Calu3 (cell line): ENCODE results near the gene WDPCP. TPM values are rescaled to one million over a fixed set of nuclear protein-coding genes. Genes with fewer than 3 reads are reported as not detected.

ENCODE experiments used
- BruUV-seq: library from RNA; stranded (reverse); fragments of 400-500 nt; replicated peaks from 2 replicates; lab custom pipeline; 2021; lab: Mats Ljungman, UMichigan
- CTCF ChIA-PET: fragments of 300-600 bp; sonication (Branson Sonifier 250); formaldehyde crosslinking; loops from one replicate; lab custom pipeline; 2022; ENCODE audit warnings: antibody characterized with exemption; lab: Charles Lee
- DNase-seq: peaks from one replicate; pipeline ENCODE4 v3.0.0; 2022
- H3K27ac Mint-ChIP-seq: one replicate; pipeline ENCODE4 v1.8.0; 2022; ENCODE audit warnings: mixed read lengths; ENCODE audit not compliant: unreplicated experiment
- H3K27me3 Mint-ChIP-seq: one replicate; pipeline ENCODE4 v1.8.0; 2022; ENCODE audit warnings: mixed read lengths; ENCODE audit not compliant: unreplicated experiment
- H3K36me3 Mint-ChIP-seq: one replicate; pipeline ENCODE4 v1.8.0; 2022; ENCODE audit warnings: mild to moderate bottlenecking, moderate library complexity, mixed read lengths; ENCODE audit not compliant: insufficient read depth, unreplicated experiment
- H3K4me1 Mint-ChIP-seq: one replicate; pipeline ENCODE4 v1.8.0; 2022; ENCODE audit warnings: mild to moderate bottlenecking, low read depth, mixed read lengths; ENCODE audit not compliant: unreplicated experiment
- H3K4me3 Mint-ChIP-seq: one replicate; pipeline ENCODE4 v1.8.0; 2022; ENCODE audit warnings: mild to moderate bottlenecking, low read depth, moderate library complexity, mixed read lengths; ENCODE audit not compliant: unreplicated experiment
- H3K9me3 Mint-ChIP-seq: one replicate; pipeline ENCODE4 v1.8.0; 2022; ENCODE audit warnings: low read depth, mixed read lengths; ENCODE audit not compliant: unreplicated experiment
- intact Hi-C: fragments of 100-400 bp; cut with micrococcal nuclease; formaldehyde crosslinking; loops from one replicate; pipeline ENCODE4 v1.10.0; 2022; ENCODE audit not compliant: unreplicated experiment
- total RNA-seq: library from RNA; stranded (reverse); gene quantifications from 2 replicates; pipeline ENCODE4 v1.2.3, GENCODE V29; 2022
- TF ChIP-seq, protein P1 (sequence below): fragments of 200-600 bp; IDR thresholded peaks from one replicate; pipeline ENCODE4 v1.8.0; 2022; ENCODE audit warnings: antibody characterized with exemption; ENCODE audit not compliant: unreplicated experiment

WDPCP gene
- total RNA-seq, 1 experiment from 2014 or later, result 9.0 TPM

DNA sequence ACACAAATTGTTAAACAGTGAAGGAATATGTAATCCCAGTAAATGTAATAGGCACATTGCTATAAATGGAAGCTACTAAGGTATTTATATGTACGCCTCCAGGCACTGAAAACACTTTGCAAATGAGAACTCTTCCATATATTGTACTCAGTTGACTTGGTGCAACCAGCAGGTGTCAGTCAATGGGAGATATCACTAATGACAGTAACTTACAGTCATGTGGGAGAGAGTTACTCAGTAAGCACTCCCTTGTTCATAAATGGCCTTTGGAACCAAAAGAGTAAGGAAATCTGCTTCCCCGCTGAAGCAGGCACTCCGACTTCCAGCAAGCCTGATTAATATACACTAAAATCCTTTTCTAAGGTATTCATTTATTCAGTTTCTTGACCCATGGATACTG lies 6.4 kb upstream of the WDPCP start:
- Mint-ChIP-seq H3K36me3 (peaks cover 22% of the 10 kb centered on the region), H3K4me1 (peaks cover 7% of the 10 kb centered on the region), H3K27ac (no peak overlapping the region), H3K9me3 (no peaks in the 10 kb centered on the region), H3K4me3 (no peak overlapping the region), H3K27me3 (no peaks in the 10 kb centered on the region)
- DNase-seq, result no peak
- BruUV-seq, result no TSS peak
- CTCF ChIA-PET, result no interaction called here
- TF ChIP-seq, protein P1, sequence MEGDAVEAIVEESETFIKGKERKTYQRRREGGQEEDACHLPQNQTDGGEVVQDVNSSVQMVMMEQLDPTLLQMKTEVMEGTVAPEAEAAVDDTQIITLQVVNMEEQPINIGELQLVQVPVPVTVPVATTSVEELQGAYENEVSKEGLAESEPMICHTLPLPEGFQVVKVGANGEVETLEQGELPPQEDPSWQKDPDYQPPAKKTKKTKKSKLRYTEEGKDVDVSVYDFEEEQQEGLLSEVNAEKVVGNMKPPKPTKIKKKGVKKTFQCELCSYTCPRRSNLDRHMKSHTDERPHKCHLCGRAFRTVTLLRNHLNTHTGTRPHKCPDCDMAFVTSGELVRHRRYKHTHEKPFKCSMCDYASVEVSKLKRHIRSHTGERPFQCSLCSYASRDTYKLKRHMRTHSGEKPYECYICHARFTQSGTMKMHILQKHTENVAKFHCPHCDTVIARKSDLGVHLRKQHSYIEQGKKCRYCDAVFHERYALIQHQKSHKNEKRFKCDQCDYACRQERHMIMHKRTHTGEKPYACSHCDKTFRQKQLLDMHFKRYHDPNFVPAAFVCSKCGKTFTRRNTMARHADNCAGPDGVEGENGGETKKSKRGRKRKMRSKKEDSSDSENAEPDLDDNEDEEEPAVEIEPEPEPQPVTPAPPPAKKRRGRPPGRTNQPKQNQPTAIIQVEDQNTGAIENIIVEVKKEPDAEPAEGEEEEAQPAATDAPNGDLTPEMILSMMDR, result no peak
- intact Hi-C loops, result no loop called here

DNA sequence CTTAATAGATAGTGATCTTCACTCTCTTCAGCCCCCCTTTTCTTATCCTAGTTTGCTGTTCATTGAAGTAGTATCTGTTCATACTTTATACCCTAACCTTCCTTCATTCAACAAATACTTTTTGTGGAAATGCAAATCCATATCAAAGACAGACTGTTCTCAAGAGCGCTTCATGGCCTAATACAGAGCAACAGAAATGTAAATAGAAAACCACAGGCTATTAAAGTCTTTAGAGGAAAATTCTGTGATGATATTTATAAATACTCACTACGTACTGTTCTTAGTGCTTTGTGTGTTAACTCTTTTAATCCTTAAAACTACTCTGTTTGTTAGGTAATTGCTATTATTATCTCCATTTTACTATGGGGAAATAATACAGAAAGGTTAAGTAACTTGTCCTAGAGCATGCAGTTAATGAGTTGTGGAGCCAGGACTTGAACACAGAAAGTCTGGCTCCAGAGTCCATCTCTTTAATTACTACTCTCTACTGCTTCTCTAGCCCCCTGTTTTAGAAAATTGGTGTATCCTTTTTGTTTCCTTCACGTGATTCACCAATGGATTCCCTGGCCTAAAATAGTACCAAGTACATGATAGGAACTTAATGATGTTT lies 3.4 kb upstream of the WDPCP start:
- Mint-ChIP-seq H3K4me3 (no peak overlapping the region), H3K27ac (no peak overlapping the region), H3K9me3 (no peaks in the 10 kb centered on the region), H3K4me1 (peaks cover 16% of the 10 kb centered on the region), H3K27me3 (no peaks in the 10 kb centered on the region), H3K36me3 (peaks cover 43% of the 10 kb centered on the region)
- CTCF ChIA-PET, result interaction anchor here (0.5 kb wide), 1 partner anchor 230 kb away, joined by 5 read pairs; no protein-coding TSS in a partner anchor
- DNase-seq, result no peak
- BruUV-seq, result no TSS peak
- intact Hi-C loops, result no loop called here
- TF ChIP-seq, protein P1, result no peak

DNA sequence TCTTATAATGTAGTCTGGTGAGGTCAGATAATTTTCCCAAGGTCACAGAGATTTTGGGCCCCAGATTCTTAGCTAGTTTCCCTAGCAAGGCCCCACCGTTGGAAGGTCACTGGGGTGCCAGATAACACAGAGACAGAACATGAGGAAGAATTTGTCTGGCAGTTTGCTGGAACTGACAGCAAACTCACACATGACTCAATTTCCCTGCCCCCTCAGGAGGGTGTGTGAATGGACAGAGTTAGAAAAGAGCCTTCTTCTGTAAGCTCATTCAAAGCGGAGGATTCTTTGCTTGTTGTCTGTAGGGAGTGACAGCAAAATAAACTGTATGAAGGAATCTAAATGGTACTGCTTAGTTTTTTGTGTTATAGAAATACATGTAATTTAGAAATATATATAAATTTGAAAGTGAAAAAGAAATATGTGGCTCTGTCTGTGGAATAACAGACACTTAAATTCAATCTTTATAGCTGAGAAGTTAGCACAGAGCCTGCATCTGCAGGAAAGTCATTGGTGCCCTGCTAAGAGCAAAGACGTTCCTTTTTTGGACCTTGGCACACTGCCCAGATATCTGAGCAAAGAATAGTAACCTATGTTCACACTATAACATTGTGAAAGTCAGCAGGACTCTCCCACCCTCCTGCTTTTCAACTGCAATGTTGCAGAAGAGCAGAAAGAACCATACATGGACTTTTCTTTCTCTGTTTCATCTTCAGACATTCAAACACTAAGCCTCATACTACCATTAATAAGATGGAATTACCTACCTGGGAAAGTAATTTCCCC lies 2.5 kb upstream of the WDPCP start:
- CTCF ChIA-PET, result no interaction called here
- Mint-ChIP-seq H3K9me3 (no peaks in the 10 kb centered on the region), H3K36me3 (peaks cover 43% of the 10 kb centered on the region), H3K4me3 (no peak overlapping the region), H3K27ac (no peak overlapping the region), H3K27me3 (no peaks in the 10 kb centered on the region), H3K4me1 (peaks cover 18% of the 10 kb centered on the region)
- BruUV-seq, result no TSS peak
- intact Hi-C loops, result no loop called here
- no peak for DNase-seq
- TF ChIP-seq, protein P1, result no peak

DNA sequence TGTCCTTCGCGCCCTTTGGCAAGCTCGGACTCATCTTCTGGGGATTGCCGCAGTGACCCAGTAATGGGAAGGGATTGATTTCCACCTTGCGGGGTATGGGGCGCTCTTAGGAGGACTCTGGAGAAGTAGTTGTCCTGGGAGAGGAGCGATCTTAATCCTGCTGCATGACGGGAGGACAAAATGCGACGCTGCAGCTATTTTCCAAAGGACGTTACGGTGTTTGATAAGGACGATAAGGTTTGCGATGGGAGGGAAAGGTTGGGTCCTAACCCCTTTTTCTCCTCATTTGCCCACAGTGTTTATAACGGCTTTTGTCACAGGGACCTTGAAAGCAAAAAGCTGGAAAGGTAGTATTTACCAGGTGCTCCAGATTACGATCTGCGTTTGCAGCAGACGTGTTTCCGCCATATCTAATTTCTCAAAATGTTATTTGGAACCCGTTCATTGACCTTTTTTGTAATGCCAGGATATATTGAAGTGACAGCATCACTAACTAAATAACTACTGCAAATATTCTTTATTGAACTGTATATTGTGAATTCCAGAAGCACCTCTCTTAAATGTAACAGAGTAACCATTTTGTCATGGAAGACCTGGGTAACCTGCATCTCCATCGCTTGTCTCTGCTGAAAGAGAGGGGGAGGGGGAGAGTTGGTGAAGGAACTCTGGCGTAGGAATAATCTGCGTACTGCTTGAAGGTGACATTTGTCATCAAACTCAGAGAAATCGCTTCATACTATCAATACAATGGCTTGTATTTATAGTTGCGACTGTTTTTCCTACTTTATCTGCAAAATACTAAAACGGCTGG lies 1.1 kb upstream of the WDPCP start:
- Mint-ChIP-seq H3K27ac (peak overlapping the region; percentile 93), H3K36me3 (peaks cover 43% of the 10 kb centered on the region), H3K4me3 (peak overlapping the region; percentile 91), H3K27me3 (no peaks in the 10 kb centered on the region), H3K9me3 (no peaks in the 10 kb centered on the region), H3K4me1 (peaks cover 18% of the 10 kb centered on the region)
- BruUV-seq, result TSS peak; percentile 67
- intact Hi-C loops, result loop anchor here (10.0 kb wide), 1 partner anchor 295 kb away; no protein-coding TSS in a partner anchor
- no peak for DNase-seq
- TF ChIP-seq, protein P1, result no peak
- CTCF ChIA-PET, result interaction anchor here (0.6 to 1.9 kb wide), 6 partner anchors 8 to 295 kb away, joined by 3 to 5 read pairs (median 3); no protein-coding TSS in a partner anchor
